Neural cell (in vitro differentiated cells): ENCODE measurements around the gene PCNX2. TPM values are rescaled to one million over a fixed set of nuclear protein-coding genes. Genes with fewer than 3 reads are reported as not detected.

ENCODE experiments used
- H2AFZ ChIP-seq: fragments of 200-600, 300-800 bp; sonication (generic), shearing (Covaris generic); 2 replicates; pipeline ENCODE4 v1.6.0; 2014; ENCODE audit warnings: low read depth, mild to moderate bottlenecking, antibody characterized with exemption, low read length, moderate library complexity
- H3F3A ChIP-seq: fragments of 200-600 bp; shearing (Covaris generic); 2 replicates; pipeline ENCODE4 v1.6.1; 2016; ENCODE audit warnings: mild to moderate bottlenecking, moderate library complexity, mixed read lengths, antibody characterized with exemption, low read length; ENCODE audit not compliant: insufficient read depth, poor library complexity, severe bottlenecking
- H3K27ac ChIP-seq: fragments of 200-600, 300-800 bp; sonication (generic), shearing (Covaris generic); 2 replicates; pipeline ENCODE4 v1.5.1; 2014; ENCODE audit warnings: mild to moderate bottlenecking, low read length, moderate library complexity
- H3K27me3 ChIP-seq: fragments of 300-800, 200-600 bp; sonication (generic), shearing (Covaris generic); 2 replicates; pipeline ENCODE4 v1.6.0; 2014; ENCODE audit warnings: mild to moderate bottlenecking, low read depth, low read length, moderate library complexity; ENCODE audit not compliant: insufficient read depth
- H3K36me3 ChIP-seq: fragments of 300-800, 200-600 bp; sonication (generic), shearing (Covaris generic); 2 replicates; pipeline ENCODE4 v1.5.1; 2014; ENCODE audit warnings: mild to moderate bottlenecking, antibody characterized with exemption, low read length, moderate library complexity; ENCODE audit not compliant: insufficient read depth
- H3K4me2 ChIP-seq: fragments of 300-800, 200-600 bp; sonication (generic), shearing (Covaris generic); 2 replicates; pipeline ENCODE4 v1.6.0; 2014; ENCODE audit warnings: mild to moderate bottlenecking, low read length
- H3K4me3 ChIP-seq: fragments of 300-800, 200-600 bp; sonication (generic), shearing (Covaris generic); 2 replicates; pipeline ENCODE4 v1.5.1; 2014; ENCODE audit warnings: mild to moderate bottlenecking, low read length, moderate library complexity
- H3K79me2 ChIP-seq: fragments of 200-600 bp; shearing (Covaris generic); replicated peaks from 2 replicates; pipeline ENCODE4 v1.6.0; 2014; ENCODE audit warnings: mild to moderate bottlenecking, low read length, moderate library complexity; ENCODE audit not compliant: insufficient read depth
- H3K9ac ChIP-seq: fragments of 300-800, 200-600 bp; sonication (generic), shearing (Covaris generic); 2 replicates; pipeline ENCODE4 v1.6.1; 2016; ENCODE audit warnings: mild to moderate bottlenecking, low read length, mixed read lengths
- H3K9me2 ChIP-seq: fragments of 200-600 bp; shearing (Covaris generic); 2 replicates; pipeline ENCODE4 v1.6.1; 2016; ENCODE audit warnings: mild to moderate bottlenecking, low read length, mixed read lengths; ENCODE audit not compliant: insufficient read depth
- H3K9me3 ChIP-seq: fragments of 200-600, 300-800 bp; sonication (generic), shearing (Covaris generic); 2 replicates; pipeline ENCODE4 v1.6.1; 2016; ENCODE audit warnings: mild to moderate bottlenecking, mixed run types, low read length, moderate library complexity, mixed read lengths
- H4K20me1 ChIP-seq: fragments of 200-600 bp; shearing (Covaris generic); 2 replicates; pipeline ENCODE4 v1.6.1; 2016; ENCODE audit warnings: mild to moderate bottlenecking, mixed run types; ENCODE audit not compliant: insufficient read depth
- EP300 ChIP-seq: fragments of 450-650 bp; conservative IDR thresholded peaks from 2 replicates; pipeline ENCODE4 v1.6.1; 2014; ENCODE audit warnings: antibody characterized with exemption, mild to moderate bottlenecking, moderate library complexity; ENCODE audit not compliant: poor library complexity, severe bottlenecking
- EZH2 ChIP-seq: fragments of 200-600, 300-800 bp; shearing (Covaris generic), sonication (generic); IDR thresholded peaks from 2 replicates; pipeline ENCODE4 v1.6.1; 2014; ENCODE audit warnings: antibody characterized with exemption, low read length, borderline replicate concordance, mild to moderate bottlenecking; ENCODE audit not compliant: insufficient read depth, poor library complexity, severe bottlenecking
- MXI1 ChIP-seq: fragments of 450-650 bp; conservative IDR thresholded peaks from 2 replicates; pipeline ENCODE4 v1.6.1; 2014; ENCODE audit warnings: antibody characterized with exemption, mild to moderate bottlenecking; ENCODE audit not compliant: poor library complexity, severe bottlenecking
- POLR2AphosphoS5 ChIP-seq: IDR thresholded peaks from 2 replicates; pipeline ENCODE4 v1.6.1; 2012
- RAD21 ChIP-seq: fragments of 450-650 bp; conservative IDR thresholded peaks from 2 replicates; pipeline ENCODE4 v1.6.1; 2014; ENCODE audit warnings: antibody characterized with exemption, mild to moderate bottlenecking, moderate library complexity
- SMC3 ChIP-seq: fragments of 450-650 bp; conservative IDR thresholded peaks from 2 replicates; pipeline ENCODE4 v1.6.1; 2014; ENCODE audit warnings: antibody characterized with exemption, mild to moderate bottlenecking, moderate library complexity; ENCODE audit not compliant: poor library complexity
- TAF1 ChIP-seq: IDR thresholded peaks from 2 replicates; pipeline ENCODE4 v1.6.1; 2012; ENCODE audit warnings: low read depth
- polyA plus RNA-seq: library from polyadenylated mRNA; depleted of rRNA; stranded (reverse); fragments of >200 nt; gene quantifications from 2 replicates; pipeline ENCODE4 v1.2.3, GENCODE V29; 2014
- TF ChIP-seq, protein P1 (sequence below): fragments of 450-650 bp; IDR thresholded peaks from 2 replicates; pipeline ENCODE4 v1.5.1; 2014; ENCODE audit warnings: antibody characterized with exemption, mild to moderate bottlenecking, moderate library complexity; ENCODE audit not compliant: poor library complexity, severe bottlenecking
- TF ChIP-seq, protein P2 (sequence below): IDR thresholded peaks from 2 replicates; pipeline ENCODE4 v1.6.1; 2012; ENCODE audit warnings: borderline replicate concordance

PCNX2 gene
- polyA plus RNA-seq, 1 donor from 2014 or later: 17.2 TPM

DNA sequence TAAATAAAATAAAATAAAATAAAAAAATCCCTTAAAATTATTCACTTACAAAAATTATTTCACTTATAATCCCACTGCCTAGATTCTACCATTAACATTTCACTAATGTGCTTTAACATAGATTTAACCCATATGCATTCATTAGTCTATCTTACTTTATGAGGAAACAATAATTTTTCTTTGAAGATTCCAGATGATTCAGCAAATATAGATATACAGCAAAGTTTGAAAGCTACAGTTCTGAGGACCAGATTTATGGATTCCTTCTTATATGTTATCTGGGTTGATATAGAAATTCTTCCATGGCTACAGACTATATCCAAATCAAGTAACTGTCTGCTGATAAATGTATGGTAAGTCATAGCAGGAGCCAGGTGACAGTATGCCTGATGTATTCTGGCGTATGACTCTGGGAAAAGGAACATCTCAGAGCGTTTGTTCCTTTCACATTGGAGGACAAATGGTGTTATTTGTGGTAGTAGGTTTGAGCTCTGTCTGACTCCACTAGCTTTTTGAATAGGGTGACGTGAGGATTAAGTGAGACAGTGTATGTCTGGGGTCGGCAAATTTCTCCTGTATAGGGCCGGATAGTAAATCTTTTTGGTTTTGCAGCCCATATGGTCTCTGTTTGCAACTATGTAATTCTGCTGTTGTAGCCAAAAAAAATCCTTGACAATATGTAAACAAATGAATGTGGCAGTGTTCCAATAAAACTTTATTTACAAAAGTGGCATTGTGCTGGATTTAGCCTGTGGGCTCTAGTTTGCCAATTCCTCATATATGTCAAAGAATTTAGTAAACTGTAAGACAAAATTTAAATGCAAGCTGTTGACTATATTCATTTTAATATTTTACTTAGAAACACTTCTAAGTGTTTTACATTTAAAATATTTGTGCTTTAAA lies 41.3 kb upstream of the PCNX2 start:
- H3K9me2 ChIP-seq: no peaks in the 10 kb centered on the region
- TF ChIP-seq TAF1 (no peak), EP300 (no peak), RAD21 (no peak)
- H3K4me2 ChIP-seq: no peak overlapping the region
- H2AFZ ChIP-seq: no peak overlapping the region
- H3K9me3 ChIP-seq: no peaks in the 10 kb centered on the region
- no peak overlapping the region for H3K4me3 ChIP-seq
- H3F3A ChIP-seq: no peaks in the 10 kb centered on the region
- no peaks in the 10 kb centered on the region for H3K27me3 ChIP-seq
- H3K27ac ChIP-seq: no peak overlapping the region
- no peaks in the 10 kb centered on the region for H3K36me3 ChIP-seq
- no peaks in the 10 kb centered on the region for H4K20me1 ChIP-seq
- H3K79me2 ChIP-seq: no peaks in the 10 kb centered on the region
- no peak overlapping the region for H3K9ac ChIP-seq

DNA sequence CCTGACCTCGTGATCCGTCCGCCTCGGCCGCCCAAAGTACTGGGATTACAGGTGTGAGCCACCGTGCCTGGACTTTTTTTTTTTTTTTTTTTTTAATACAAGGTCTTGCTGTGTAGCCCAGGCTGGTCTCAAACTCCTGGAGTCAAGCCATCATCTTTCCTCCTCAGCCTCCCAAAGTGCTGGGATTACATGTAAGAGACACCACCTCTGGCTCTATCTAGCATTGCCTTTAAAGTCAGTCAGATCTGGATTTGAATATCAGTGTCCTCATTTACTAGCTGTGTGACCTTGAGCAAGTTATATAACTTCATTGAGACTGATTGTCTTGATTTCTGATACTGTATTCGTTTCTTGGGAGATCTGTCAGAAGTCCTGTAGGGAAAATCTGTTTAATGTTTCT lies 38.6 kb upstream of the PCNX2 start:
- TF ChIP-seq MXI1 (no peak), TAF1 (no peak), RAD21 (no peak), EP300 (no peak), EZH2 (no peak), SMC3 (no peak), POLR2AphosphoS5 (no peak)
- TF ChIP-seq, protein P1, sequence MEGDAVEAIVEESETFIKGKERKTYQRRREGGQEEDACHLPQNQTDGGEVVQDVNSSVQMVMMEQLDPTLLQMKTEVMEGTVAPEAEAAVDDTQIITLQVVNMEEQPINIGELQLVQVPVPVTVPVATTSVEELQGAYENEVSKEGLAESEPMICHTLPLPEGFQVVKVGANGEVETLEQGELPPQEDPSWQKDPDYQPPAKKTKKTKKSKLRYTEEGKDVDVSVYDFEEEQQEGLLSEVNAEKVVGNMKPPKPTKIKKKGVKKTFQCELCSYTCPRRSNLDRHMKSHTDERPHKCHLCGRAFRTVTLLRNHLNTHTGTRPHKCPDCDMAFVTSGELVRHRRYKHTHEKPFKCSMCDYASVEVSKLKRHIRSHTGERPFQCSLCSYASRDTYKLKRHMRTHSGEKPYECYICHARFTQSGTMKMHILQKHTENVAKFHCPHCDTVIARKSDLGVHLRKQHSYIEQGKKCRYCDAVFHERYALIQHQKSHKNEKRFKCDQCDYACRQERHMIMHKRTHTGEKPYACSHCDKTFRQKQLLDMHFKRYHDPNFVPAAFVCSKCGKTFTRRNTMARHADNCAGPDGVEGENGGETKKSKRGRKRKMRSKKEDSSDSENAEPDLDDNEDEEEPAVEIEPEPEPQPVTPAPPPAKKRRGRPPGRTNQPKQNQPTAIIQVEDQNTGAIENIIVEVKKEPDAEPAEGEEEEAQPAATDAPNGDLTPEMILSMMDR: no peak
- TF ChIP-seq, protein P2, sequence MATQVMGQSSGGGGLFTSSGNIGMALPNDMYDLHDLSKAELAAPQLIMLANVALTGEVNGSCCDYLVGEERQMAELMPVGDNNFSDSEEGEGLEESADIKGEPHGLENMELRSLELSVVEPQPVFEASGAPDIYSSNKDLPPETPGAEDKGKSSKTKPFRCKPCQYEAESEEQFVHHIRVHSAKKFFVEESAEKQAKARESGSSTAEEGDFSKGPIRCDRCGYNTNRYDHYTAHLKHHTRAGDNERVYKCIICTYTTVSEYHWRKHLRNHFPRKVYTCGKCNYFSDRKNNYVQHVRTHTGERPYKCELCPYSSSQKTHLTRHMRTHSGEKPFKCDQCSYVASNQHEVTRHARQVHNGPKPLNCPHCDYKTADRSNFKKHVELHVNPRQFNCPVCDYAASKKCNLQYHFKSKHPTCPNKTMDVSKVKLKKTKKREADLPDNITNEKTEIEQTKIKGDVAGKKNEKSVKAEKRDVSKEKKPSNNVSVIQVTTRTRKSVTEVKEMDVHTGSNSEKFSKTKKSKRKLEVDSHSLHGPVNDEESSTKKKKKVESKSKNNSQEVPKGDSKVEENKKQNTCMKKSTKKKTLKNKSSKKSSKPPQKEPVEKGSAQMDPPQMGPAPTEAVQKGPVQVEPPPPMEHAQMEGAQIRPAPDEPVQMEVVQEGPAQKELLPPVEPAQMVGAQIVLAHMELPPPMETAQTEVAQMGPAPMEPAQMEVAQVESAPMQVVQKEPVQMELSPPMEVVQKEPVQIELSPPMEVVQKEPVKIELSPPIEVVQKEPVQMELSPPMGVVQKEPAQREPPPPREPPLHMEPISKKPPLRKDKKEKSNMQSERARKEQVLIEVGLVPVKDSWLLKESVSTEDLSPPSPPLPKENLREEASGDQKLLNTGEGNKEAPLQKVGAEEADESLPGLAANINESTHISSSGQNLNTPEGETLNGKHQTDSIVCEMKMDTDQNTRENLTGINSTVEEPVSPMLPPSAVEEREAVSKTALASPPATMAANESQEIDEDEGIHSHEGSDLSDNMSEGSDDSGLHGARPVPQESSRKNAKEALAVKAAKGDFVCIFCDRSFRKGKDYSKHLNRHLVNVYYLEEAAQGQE: no peak
- Histone ChIP-seq H3K79me2 (no peaks in the 10 kb centered on the region), H2AFZ (no peak overlapping the region), H3K9me3 (no peaks in the 10 kb centered on the region), H3K9ac (no peak overlapping the region), H3F3A (no peaks in the 10 kb centered on the region), H3K4me3 (no peak overlapping the region), H3K27ac (no peak overlapping the region), H3K4me2 (no peak overlapping the region), H3K36me3 (no peaks in the 10 kb centered on the region), H3K27me3 (peaks cover 13% of the 10 kb centered on the region), H4K20me1 (no peaks in the 10 kb centered on the region), H3K9me2 (no peaks in the 10 kb centered on the region)
